ENCODE results near the gene AFP. TPM values are rescaled to one million over a fixed set of nuclear protein-coding genes. Genes with fewer than 3 reads are reported as not detected.

Gene AFP
- total and polyA plus RNA-seq, 9 of the 15 experiments (the other 6 are each of a cell fraction or from before 2014, with no cell fraction given): 0.47 to 6.2 (median 3.0) TPM

- TF ChIP-seq TBP (optimal IDR thresholded peaks at IDR 0.05; ENCODE audit: low read depth, low read length) (no peak), ZNF668 (CRISPR knock-in tag; IDR thresholded peaks at IDR 0.05) (no peak)
These were observed 3.4 kb downstream of the AFP start (continued) for GRCh38 chr4:73439445-73439844.

DNA sequence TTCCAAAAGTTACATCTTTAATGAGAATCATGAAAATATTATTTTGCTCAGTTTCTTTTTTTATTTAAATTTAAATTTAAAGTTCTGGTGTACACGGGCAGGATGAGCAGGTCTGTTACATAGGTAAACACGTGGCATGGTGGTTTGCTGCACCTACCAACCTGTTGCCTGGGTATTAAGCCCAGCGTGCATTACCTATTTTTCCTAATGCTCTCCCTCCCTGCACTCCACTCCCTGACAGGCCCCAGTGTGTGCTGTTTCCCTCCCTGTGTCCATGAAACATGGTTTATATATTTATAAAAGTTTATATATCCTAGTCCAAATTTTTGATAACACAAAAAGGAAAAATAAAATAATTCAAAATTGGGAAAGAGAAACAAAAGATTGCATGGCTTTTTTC, 4.0 kb downstream of the AFP start:
- in situ Hi-C loops (cut with MboI): no loop called here
- BruUV-seq (replicated peaks): no TSS peak
- no peak for FAIRE-seq
- no peak for TF ChIP-seq BRD9 (IDR thresholded peaks at IDR 0.05; ENCODE audit: low read depth, partially characterized antibody)
- TF ChIP-seq FOSL1 (tag; conservative IDR thresholded peaks at IDR 0.05): no peak
- no peak for TF ChIP-seq ADNP (tag; IDR thresholded peaks at IDR 0.05)
- no peak for TF ChIP-seq SIX5 (IDR thresholded peaks at IDR 0.05; ENCODE audit: borderline replicate concordance in 1 of 2, insufficient read depth in 1 of 2, low read depth in 1 of 2, low read length in 2 of 2)
- no peak for TF ChIP-seq ZNF639 (CRISPR knock-in tag; conservative IDR thresholded peaks at IDR 0.05 in 1 of 2, IDR thresholded peaks at IDR 0.05 in 1 of 2)
- no peak for TF ChIP-seq KDM5B (IDR thresholded peaks at IDR 0.05; ENCODE audit: insufficient replicate concordance, low read depth, low read length)
- TF ChIP-seq, protein P1, sequence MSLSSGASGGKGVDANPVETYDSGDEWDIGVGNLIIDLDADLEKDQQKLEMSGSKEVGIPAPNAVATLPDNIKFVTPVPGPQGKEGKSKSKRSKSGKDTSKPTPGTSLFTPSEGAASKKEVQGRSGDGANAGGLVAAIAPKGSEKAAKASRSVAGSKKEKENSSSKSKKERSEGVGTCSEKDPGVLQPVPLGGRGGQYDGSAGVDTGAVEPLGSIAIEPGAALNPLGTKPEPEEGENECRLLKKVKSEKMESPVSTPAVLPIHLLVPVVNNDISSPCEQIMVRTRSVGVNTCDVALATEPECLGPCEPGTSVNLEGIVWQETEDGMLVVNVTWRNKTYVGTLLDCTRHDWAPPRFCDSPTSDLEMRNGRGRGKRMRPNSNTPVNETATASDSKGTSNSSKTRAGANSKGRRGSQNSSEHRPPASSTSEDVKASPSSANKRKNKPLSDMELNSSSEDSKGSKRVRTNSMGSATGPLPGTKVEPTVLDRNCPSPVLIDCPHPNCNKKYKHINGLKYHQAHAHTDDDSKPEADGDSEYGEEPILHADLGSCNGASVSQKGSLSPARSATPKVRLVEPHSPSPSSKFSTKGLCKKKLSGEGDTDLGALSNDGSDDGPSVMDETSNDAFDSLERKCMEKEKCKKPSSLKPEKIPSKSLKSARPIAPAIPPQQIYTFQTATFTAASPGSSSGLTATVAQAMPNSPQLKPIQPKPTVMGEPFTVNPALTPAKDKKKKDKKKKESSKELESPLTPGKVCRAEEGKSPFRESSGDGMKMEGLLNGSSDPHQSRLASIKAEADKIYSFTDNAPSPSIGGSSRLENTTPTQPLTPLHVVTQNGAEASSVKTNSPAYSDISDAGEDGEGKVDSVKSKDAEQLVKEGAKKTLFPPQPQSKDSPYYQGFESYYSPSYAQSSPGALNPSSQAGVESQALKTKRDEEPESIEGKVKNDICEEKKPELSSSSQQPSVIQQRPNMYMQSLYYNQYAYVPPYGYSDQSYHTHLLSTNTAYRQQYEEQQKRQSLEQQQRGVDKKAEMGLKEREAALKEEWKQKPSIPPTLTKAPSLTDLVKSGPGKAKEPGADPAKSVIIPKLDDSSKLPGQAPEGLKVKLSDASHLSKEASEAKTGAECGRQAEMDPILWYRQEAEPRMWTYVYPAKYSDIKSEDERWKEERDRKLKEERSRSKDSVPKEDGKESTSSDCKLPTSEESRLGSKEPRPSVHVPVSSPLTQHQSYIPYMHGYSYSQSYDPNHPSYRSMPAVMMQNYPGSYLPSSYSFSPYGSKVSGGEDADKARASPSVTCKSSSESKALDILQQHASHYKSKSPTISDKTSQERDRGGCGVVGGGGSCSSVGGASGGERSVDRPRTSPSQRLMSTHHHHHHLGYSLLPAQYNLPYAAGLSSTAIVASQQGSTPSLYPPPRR (CRISPR knock-in tag; IDR thresholded peaks at IDR 0.05; ENCODE audit: borderline replicate concordance): no peak
- no peak for TF ChIP-seq RBFOX2 (IDR thresholded peaks at IDR 0.05; ENCODE audit: low read depth, low read length)
- no peak for TF ChIP-seq LEF1 (IDR thresholded peaks at IDR 0.05)
- no peak for TF ChIP-seq ZNF398 (CRISPR knock-in tag; IDR thresholded peaks at IDR 0.05)
- TF ChIP-seq MED1 (CRISPR knock-in tag; IDR thresholded peaks at IDR 0.05; ENCODE audit: borderline replicate concordance): no peak

More for the DNA sequence above, 4.0 kb downstream of the AFP start:
- ChIA-PET CTCF (ENCODE audit: low intra/inter-chr PET ratio) (no interaction called here), POLR2A (no interaction called here)
- ATAC-seq (no peak), DNase-seq (ENCODE audit: extremely low read depth in 1 of 4, low spot score in 3 of 4) (no peak)
- Histone ChIP-seq H3K9me1 (ENCODE audit: control insufficient read depth, insufficient read depth, low read length) (no peaks in the 10 kb centered on the region), H3K9ac (ENCODE audit: insufficient read depth in 1 of 2, low read depth in 2 of 2, low read length in 2 of 2) (no peak overlapping the region), H3K36me3 (ENCODE audit: control insufficient read depth, insufficient read depth, low read length) (no peaks in the 10 kb centered on the region), H3K27me3 (ENCODE audit: control insufficient read depth in 2 of 2, insufficient read depth in 2 of 2, low read length in 2 of 2) (no peaks in the 10 kb centered on the region), H3K4me1 (replicated peaks in 1 of 2; ENCODE audit: control insufficient read depth in 2 of 2, insufficient read depth in 2 of 2, low read length in 2 of 2) (no peaks in the 10 kb centered on the region), H4K20me1 (replicated peaks; ENCODE audit: control insufficient read depth, insufficient read depth, low read length) (no peaks in the 10 kb centered on the region), H3K9me3 (replicated peaks; ENCODE audit: control insufficient read depth, insufficient read depth, low read depth, low read length) (no peaks in the 10 kb centered on the region), H3K4me2 (ENCODE audit: insufficient read depth, low read length) (no peak overlapping the region), H3K4me3 (no peak overlapping the region), H2AFZ (ENCODE audit: low read depth, low read length) (no peak overlapping the region), H3K79me2 (ENCODE audit: control insufficient read depth, insufficient read depth, low read length) (no peaks in the 10 kb centered on the region), H3K27ac (ENCODE audit: extremely low read depth, low read depth, low read length) (no peak overlapping the region)
- intact Hi-C loops (cut with micrococcal nuclease): loop anchor here (10.0 kb wide), 2 partner anchors 125 to 215 kb away; no protein-coding TSS in a partner anchor
- 32% methylated on average over 3 of the region's 3 CpGs for WGBS (ENCODE audit: insufficient coverage, low coverage, missing lambda C conversion rate)
